Liver (tissue), 3 donors: ENCODE measurements around the gene ABL1.

Experiments used
- CTCF ChIP-seq: fragments of 150-350 bp; IDR thresholded peaks from 2 replicates; pipeline ENCODE4 v1.5.1; 2017; ENCODE audit warnings: improper control_type of control experiment, low read depth, low read length; ENCODE audit not compliant: missing input control
- FOXA1 ChIP-seq: IDR thresholded peaks from 2 replicates; pipeline ENCODE4 v1.6.1; 2016; ENCODE audit warnings: antibody characterized with exemption
- GABPA ChIP-seq, 2 donors: IDR thresholded peaks in 1 of 2; conservative IDR thresholded peaks in 1 of 2; 2 replicates each; pipeline ENCODE4 v1.6.1; 2016; ENCODE audit warnings: antibody characterized with exemption in 2 of 2, mild to moderate bottlenecking in 1 of 2, moderate library complexity in 1 of 2
- HNF4A ChIP-seq, 2 donors: conservative IDR thresholded peaks; 2 replicates each; pipeline ENCODE4 v1.6.1; 2016; ENCODE audit warnings: antibody characterized with exemption in 2 of 2, mild to moderate bottlenecking in 2 of 2
- JUND ChIP-seq, 2 donors: IDR thresholded peaks; 2 replicates each; pipeline ENCODE4 v1.6.1; 2016; ENCODE audit warnings: antibody characterized with exemption in 2 of 2
- NR2F2 ChIP-seq: IDR thresholded peaks from 2 replicates; pipeline ENCODE4 v1.6.1; 2016; ENCODE audit warnings: antibody characterized with exemption
- RAD21 ChIP-seq, 2 donors: IDR thresholded peaks; 2 replicates each; pipeline ENCODE4 v1.6.1; 2016; ENCODE audit warnings: antibody characterized with exemption in 2 of 2, mild to moderate bottlenecking in 2 of 2
- REST ChIP-seq: IDR thresholded peaks from 2 replicates; pipeline ENCODE4 v1.6.1; 2016; ENCODE audit warnings: antibody characterized with exemption, mild to moderate bottlenecking
- TF ChIP-seq, protein P1 (sequence below): IDR thresholded peaks from 2 replicates; pipeline ENCODE4 v1.6.1; 2016; ENCODE audit warnings: antibody characterized with exemption
- TF ChIP-seq, protein P2 (sequence below): IDR thresholded peaks from 2 replicates; pipeline ENCODE4 v1.6.1; 2016; ENCODE audit warnings: antibody characterized with exemption
- donor health status: healthy.
- donor health status: healthy.

DNA sequence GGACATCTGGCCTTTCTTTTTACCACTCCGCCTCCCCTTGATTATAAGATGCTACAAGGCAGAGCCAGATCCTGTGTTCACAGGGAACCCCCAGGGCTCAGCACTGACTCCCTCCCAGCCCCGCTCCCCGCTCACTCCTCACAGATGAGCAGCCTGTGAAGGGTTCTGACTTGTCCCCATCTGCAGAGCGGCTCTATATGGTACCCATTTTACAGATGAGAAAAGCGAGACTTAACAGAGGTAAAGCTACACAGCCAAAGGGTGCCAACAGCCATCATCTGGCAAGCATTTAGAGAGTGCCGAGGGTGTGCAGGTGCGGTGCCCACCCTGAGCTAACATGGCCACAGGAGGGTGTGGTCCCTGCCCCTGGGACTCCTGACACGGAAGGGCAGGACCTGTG lies 85.2 kb downstream of the ABL1 start:
- no peak for TF ChIP-seq CTCF
- no peak for TF ChIP-seq HNF4A (conservative IDR thresholded peaks at IDR 0.05)
- no peak for TF ChIP-seq REST
- TF ChIP-seq GABPA (IDR thresholded peaks at IDR 0.05 in 1 of 2, conservative IDR thresholded peaks at IDR 0.05 in 1 of 2) = no peak
- TF ChIP-seq JUND (IDR thresholded peaks at IDR 0.05) = no peak
- TF ChIP-seq, protein P1, sequence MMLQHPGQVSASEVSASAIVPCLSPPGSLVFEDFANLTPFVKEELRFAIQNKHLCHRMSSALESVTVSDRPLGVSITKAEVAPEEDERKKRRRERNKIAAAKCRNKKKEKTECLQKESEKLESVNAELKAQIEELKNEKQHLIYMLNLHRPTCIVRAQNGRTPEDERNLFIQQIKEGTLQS = no peak
- TF ChIP-seq FOXA1 = no peak
- no peak for TF ChIP-seq RAD21 (IDR thresholded peaks at IDR 0.05)
- TF ChIP-seq NR2F2 = no peak
- TF ChIP-seq, protein P2, sequence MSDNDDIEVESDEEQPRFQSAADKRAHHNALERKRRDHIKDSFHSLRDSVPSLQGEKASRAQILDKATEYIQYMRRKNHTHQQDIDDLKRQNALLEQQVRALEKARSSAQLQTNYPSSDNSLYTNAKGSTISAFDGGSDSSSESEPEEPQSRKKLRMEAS = no peak
